Coronary artery (tissue), 2 donors: ENCODE data around the gene DDX20.

ENCODE experiments used
- DNase-seq: peaks from one replicate; pipeline ENCODE4 v3.0.0-alpha.2; 2017; ENCODE audit warnings: low spot score
- H3K27ac ChIP-seq, 2 donors: fragments of 200-600 bp; sonication (generic); one replicate each; pipeline ENCODE4 v1.5.1; 2016 to 2019
- H3K4me3 ChIP-seq: fragments of 200-600 bp; sonication (generic); 2 replicates; pipeline ENCODE4 v1.5.1; 2016; ENCODE audit warnings: mild to moderate bottlenecking, moderate library complexity
- TF ChIP-seq, protein P1 (sequence below): fragments of 200-600 bp; sonication (generic); IDR thresholded peaks from one replicate; pipeline ENCODE4 v1.5.1; 2019; ENCODE audit warnings: antibody characterized with exemption

DDX20 gene

DNA sequence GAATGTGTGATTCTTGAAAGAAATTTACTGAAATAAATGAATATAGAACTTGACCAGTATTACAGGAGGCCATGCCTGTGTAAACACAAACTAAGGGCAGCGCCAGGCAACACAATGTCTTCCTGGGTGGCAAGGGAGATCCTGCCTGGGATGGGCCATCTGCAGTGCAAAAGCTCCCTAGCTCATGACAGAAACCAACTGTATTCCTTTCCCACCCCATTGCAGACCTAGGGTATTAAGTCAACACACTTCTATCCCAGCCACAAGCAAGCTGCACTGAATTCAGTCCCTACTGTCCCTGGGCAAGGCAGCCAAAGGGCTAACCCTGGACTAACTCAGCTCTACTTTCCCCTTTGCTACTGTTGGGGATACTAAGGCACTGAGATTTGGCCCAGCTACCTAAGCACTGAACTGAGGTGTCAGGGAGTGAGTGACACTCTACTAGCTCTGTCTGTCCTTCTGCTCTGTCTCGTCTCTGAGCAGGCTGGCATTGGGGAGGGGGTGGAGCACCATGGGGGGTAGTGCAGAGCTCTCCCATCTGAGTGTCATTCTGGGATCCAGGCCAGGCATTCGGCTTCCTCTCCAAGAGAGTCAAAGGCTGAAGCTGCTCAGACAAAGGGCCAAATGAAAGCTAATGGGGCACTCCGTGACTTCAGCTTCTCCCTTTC lies 19.0 kb upstream of the DDX20 start:
- DNase-seq, result peak; percentile 72
- TF ChIP-seq, protein P1, sequence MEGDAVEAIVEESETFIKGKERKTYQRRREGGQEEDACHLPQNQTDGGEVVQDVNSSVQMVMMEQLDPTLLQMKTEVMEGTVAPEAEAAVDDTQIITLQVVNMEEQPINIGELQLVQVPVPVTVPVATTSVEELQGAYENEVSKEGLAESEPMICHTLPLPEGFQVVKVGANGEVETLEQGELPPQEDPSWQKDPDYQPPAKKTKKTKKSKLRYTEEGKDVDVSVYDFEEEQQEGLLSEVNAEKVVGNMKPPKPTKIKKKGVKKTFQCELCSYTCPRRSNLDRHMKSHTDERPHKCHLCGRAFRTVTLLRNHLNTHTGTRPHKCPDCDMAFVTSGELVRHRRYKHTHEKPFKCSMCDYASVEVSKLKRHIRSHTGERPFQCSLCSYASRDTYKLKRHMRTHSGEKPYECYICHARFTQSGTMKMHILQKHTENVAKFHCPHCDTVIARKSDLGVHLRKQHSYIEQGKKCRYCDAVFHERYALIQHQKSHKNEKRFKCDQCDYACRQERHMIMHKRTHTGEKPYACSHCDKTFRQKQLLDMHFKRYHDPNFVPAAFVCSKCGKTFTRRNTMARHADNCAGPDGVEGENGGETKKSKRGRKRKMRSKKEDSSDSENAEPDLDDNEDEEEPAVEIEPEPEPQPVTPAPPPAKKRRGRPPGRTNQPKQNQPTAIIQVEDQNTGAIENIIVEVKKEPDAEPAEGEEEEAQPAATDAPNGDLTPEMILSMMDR, result no peak
- Histone ChIP-seq H3K4me3 (no peak overlapping the region), H3K27ac (peak overlapping the region in 1 of 2 donors; percentile 95)

DNA sequence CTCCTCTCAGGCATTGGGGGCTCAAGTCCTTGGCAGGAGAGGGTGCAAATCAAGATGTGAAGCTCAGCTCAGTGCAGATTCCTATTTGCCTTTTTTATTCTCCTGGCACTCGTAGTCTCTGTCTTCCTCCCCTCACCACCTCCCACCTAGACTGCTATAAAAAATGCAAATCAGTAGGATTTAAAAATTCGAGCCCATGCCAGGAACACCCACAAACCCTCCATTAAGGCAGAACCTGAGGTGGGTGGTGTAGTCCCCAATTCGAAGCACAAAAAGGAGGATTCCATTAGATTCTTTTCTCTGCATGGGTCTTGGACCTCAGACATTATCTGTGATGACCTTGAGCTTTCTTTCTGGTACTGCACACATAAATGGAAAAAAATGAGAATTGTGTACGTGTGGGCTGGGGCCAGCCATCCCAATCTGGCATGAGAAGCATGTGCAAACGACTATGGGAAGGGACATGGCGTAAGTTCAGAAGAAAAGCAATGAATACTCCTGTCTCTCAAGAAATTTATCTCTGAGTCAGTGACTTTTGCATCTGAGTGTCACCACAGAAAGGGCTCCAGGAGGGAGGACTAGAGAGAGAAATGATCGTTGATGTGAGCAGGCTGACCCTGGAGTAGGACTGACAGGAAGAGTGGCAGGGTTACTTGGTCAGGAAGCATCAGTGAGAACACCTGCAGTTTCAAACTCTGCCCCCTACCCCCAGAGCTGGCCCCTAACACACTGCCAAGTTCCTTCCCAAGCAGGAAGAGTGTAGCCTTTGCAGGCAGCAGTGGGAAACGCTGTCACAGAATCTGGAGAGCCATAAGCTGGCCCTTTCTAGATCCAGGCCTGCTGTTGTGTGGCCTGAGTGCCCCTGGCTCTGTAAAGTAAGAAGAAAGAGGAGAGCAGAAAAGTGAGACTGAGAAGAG lies 18.2 kb upstream of the DDX20 start:
- Histone ChIP-seq H3K4me3 (peak overlapping the region; percentile 79), H3K27ac (peak overlapping the region; percentile 93 to 95)
- DNase-seq, result peak; percentile 72
- TF ChIP-seq, protein P1, result no peak

DNA sequence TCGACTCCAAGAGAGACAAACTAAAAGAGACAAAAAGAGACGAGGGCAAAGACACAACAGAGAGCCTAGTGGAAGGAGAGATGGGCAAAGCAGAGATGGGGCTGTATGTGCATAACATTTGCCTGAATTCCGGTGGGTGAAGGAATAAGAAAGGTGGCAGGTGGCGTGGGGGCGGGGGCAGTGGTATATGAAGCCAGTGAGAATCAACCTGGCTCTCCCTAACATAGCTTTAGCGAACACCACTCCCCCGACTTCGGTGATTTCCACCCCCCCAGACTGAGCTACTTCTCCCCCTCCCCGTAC lies 17.6 kb upstream of the DDX20 start:
- DNase-seq, result no peak
- Histone ChIP-seq H3K4me3 (peak overlapping the region; percentile 79), H3K27ac (peak overlapping the region; percentile 93 to 95)
- TF ChIP-seq, protein P1, result no peak

DNA sequence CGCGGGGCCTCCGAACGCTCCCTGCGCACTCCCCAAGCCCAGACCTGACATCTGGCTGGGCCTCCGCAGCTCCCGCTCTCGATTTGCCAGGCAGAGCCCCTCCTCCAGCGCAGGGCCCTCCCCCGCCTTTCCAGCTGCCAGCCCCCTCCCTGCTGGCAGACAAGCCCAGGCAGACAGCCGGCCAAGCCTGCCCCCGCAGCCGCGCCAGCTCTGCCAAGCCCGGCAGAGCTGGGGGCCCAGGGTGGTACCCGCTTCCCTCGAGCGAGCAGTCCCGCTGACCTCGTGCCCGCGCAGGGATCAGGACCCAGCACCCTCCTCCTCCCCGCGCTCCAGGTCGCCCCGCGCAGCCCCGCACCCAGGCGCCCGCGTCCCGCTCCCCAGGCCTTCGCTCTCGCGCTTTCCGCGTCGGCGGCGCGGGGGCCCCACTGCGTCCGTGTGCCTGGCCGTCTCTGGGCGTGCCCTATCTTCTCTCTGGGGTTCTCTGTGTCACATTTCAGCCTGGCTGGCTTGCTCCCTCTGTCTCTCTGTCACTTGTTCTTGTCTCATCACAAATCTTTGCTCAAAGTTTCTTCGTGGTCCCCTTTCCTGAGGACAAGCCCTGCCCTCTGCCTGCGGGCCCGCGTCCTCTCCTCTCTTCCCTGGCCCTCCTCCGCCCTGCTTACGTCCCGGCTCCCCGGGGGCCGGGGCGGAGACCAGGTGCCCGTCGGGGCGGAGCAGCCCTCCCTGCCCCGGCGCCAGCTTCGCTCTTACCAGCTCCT lies 17.1 kb upstream of the DDX20 start:
- peak overlapping the region; percentile 79 for H3K4me3 ChIP-seq
- H3K27ac ChIP-seq, result peak overlapping the region; percentile 93 to 95
- DNase-seq, result peak; percentile 91
- TF ChIP-seq, protein P1, result no peak

DNA sequence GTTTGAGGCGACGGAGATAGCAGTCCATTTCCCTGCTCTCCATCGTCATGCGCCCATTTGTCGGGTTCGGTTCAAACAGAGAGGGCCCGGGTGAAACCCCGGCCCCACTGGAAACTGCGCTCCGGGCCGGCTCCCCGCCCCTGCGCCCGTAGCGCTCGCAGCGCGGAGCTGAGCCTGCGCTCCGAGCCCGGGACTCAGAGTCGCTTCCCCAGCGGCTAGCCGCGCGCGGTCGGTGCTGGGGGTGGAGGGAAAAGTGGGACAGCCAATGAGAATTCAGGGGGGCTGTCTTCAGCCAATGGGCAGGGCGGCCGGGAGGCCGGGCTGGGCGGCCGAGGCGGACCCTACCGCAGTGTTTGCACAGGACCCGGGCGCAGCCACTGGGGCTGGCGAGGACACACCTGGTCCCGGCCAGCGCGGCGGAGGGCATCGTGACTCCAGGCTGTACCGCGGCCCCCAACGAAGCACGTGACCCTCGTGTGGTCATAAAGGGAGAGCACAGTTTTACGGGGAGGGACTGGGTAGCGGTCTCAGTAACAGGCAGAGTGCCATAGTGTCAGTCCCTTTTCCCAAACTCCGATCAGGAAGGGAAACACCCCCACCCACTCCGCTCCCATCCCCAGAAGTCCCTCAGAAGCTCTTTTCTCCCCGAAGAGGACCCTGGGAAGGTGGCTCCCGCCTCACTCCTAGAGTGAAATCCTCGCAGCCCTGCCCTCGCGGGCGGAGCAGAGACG lies 16.3 kb upstream of the DDX20 start, which contains the start of gene INKA2:
TSS of gene INKA2 (minus strand) at position 202 of the 731 bp plus-strand sequence. CDS start at position 49, 153 bp downstream.
- Histone ChIP-seq H3K27ac (peak within 1 kb of the TSS; percentile 93 to 95), H3K4me3 (peak within 1 kb of the TSS; percentile 79)
- peak; percentile 92 for DNase-seq
- TF ChIP-seq, protein P1, result no peak
